DOHH2 (cell line): ENCODE measurements around the gene LEFTY2.

Experiments
- H3F3A ChIP-seq: fragments of 200-600 bp; sonication (generic), shearing (Covaris generic); 2 replicates; pipeline ENCODE4 v1.6.0; 2016; ENCODE audit warnings: antibody characterized with exemption, mild to moderate bottlenecking; ENCODE audit not compliant: control insufficient read depth, insufficient read depth
- H3K27ac ChIP-seq: fragments of 200-600 bp; sonication (generic); 2 replicates; pipeline ENCODE4 v1.5.1; 2014; ENCODE audit warnings: low read depth, mild to moderate bottlenecking, low read length, moderate library complexity
- H3K27me3 ChIP-seq: fragments of 200-600 bp; sonication (generic); 2 replicates; pipeline ENCODE4 v1.6.1; 2014; ENCODE audit warnings: mild to moderate bottlenecking, low read length, mixed read lengths; ENCODE audit not compliant: control insufficient read depth
- H3K36me3 ChIP-seq: fragments of 200-600 bp; sonication (generic); 2 replicates; pipeline ENCODE4 v1.6.1; 2014; ENCODE audit warnings: mild to moderate bottlenecking, low read length, moderate library complexity, mixed read lengths; ENCODE audit not compliant: control insufficient read depth
- H3K4me1 ChIP-seq: fragments of 200-600 bp; sonication (generic); 2 replicates; pipeline ENCODE4 v1.6.1; 2014; ENCODE audit warnings: mild to moderate bottlenecking, low read length, mixed read lengths; ENCODE audit not compliant: control insufficient read depth
- H3K4me2 ChIP-seq: fragments of 200-600 bp; sonication (generic); 2 replicates; pipeline ENCODE4 v1.6.0; 2014; ENCODE audit warnings: mild to moderate bottlenecking, low read length, moderate library complexity
- H3K4me3 ChIP-seq: fragments of 200-600 bp; sonication (generic); 2 replicates; pipeline ENCODE4 v1.5.1; 2014; ENCODE audit warnings: mild to moderate bottlenecking, low read length, mixed read lengths
- H3K79me2 ChIP-seq: fragments of 200-600 bp; sonication (generic); 2 replicates; pipeline ENCODE4 v1.6.1; 2014; ENCODE audit warnings: mild to moderate bottlenecking, low read length, mixed read lengths; ENCODE audit not compliant: control insufficient read depth
- H3K9me2 ChIP-seq: fragments of 200-600 bp; sonication (generic); replicated peaks from 2 replicates; pipeline ENCODE4 v1.6.1; 2014; ENCODE audit warnings: mild to moderate bottlenecking, low read length, mixed read lengths; ENCODE audit not compliant: control insufficient read depth
- H3K9me3 ChIP-seq: fragments of 200-600 bp; sonication (generic); 2 replicates; pipeline ENCODE4 v1.6.1; 2014; ENCODE audit warnings: antibody characterized with exemption, low read length, mixed read lengths; ENCODE audit not compliant: control insufficient read depth, insufficient read depth
- H4K20me1 ChIP-seq: fragments of 200-600 bp; sonication (generic); 2 replicates; pipeline ENCODE4 v1.6.0; 2014; ENCODE audit warnings: low read depth, mild to moderate bottlenecking, antibody characterized with exemption, low read length, moderate library complexity; ENCODE audit not compliant: control insufficient read depth, insufficient read depth
- CTCF ChIP-seq: fragments of 200-600 bp; sonication (generic); IDR thresholded peaks from one replicate; pipeline ENCODE4 v1.5.1; 2014; ENCODE audit warnings: antibody characterized with exemption, mild to moderate bottlenecking, low read depth, low read length; ENCODE audit not compliant: poor library complexity, severe bottlenecking
- EZH2phosphoT487 ChIP-seq: fragments of 200-600 bp; sonication (generic); IDR thresholded peaks from 2 replicates; pipeline ENCODE4 v1.6.1; 2017; ENCODE audit warnings: borderline replicate concordance, mild to moderate bottlenecking, antibody characterized with exemption, low read length, moderate library complexity, mixed read lengths

Gene LEFTY2

GRCh38 chr1:225944387-225944786 is 3.4 kb upstream of the LEFTY2 start:
- no peak overlapping the region for H3K4me3 ChIP-seq
- no peak overlapping the region for H3K27ac ChIP-seq
- H3K79me2 ChIP-seq = no peaks in the 10 kb centered on the region
- H3K27me3 ChIP-seq = peaks cover 14% of the 10 kb centered on the region; the same call in 1 of the 2 replicates
- peaks cover 28% of the 10 kb centered on the region for H3K4me1 ChIP-seq
- H3K9me3 ChIP-seq = no peaks in the 10 kb centered on the region
- no peaks in the 10 kb centered on the region for H4K20me1 ChIP-seq
- H3K4me2 ChIP-seq = no peak overlapping the region
- H3K36me3 ChIP-seq = peaks cover 8% of the 10 kb centered on the region; the same call in 1 of the 2 replicates
- H3F3A ChIP-seq = no peaks in the 10 kb centered on the region
- H3K9me2 ChIP-seq = no peaks in the 10 kb centered on the region
- TF ChIP-seq CTCF (no peak), EZH2phosphoT487 (no peak)

- Histone ChIP-seq H3K27me3 (peaks cover 14% of the 10 kb centered on the region; the same call in 1 of the 2 replicates), H3K9me2 (no peaks in the 10 kb centered on the region), H3K4me3 (no peak overlapping the region), H3F3A (no peaks in the 10 kb centered on the region), H3K4me1 (peaks cover 28% of the 10 kb centered on the region), H3K4me2 (no peak overlapping the region), H4K20me1 (no peaks in the 10 kb centered on the region), H3K27ac (no peak overlapping the region), H3K79me2 (no peaks in the 10 kb centered on the region), H3K36me3 (peaks cover 8% of the 10 kb centered on the region; the same call in 1 of the 2 replicates), H3K9me3 (no peaks in the 10 kb centered on the region)
- TF ChIP-seq EZH2phosphoT487 (no peak), CTCF (no peak)
These were observed 2.6 kb upstream of the LEFTY2 start for GRCh38 chr1:225943582-225943981.

GRCh38 chr1:225942574-225942973 is 1.6 kb upstream of the LEFTY2 start:
- Histone ChIP-seq H3K9me3 (no peaks in the 10 kb centered on the region), H3F3A (no peaks in the 10 kb centered on the region), H3K4me2 (peak overlapping the region; percentile 35), H3K9me2 (no peaks in the 10 kb centered on the region), H4K20me1 (no peaks in the 10 kb centered on the region), H3K79me2 (no peaks in the 10 kb centered on the region), H3K27me3 (peaks cover 8% of the 10 kb centered on the region; the same call in 1 of the 2 replicates), H3K36me3 (peaks cover 8% of the 10 kb centered on the region; the same call in 1 of the 2 replicates), H3K4me3 (no peak overlapping the region), H3K27ac (no peak overlapping the region), H3K4me1 (peaks cover 28% of the 10 kb centered on the region)
- TF ChIP-seq CTCF = no peak

- Histone ChIP-seq H3K79me2 (no peaks in the 10 kb centered on the region), H3K36me3 (peaks cover 8% of the 10 kb centered on the region; the same call in 1 of the 2 replicates), H3K9me2 (no peaks in the 10 kb centered on the region), H3K9me3 (no peaks in the 10 kb centered on the region), H3K27me3 (peaks cover 5% of the 10 kb centered on the region; the same call in 1 of the 2 replicates), H3K4me2 (no peak overlapping the region), H3K4me3 (no peak overlapping the region), H3K27ac (no peak overlapping the region), H3F3A (no peaks in the 10 kb centered on the region), H3K4me1 (peaks cover 29% of the 10 kb centered on the region), H4K20me1 (no peaks in the 10 kb centered on the region)
- TF ChIP-seq EZH2phosphoT487 (no peak), CTCF (no peak)
These were observed 862 bp upstream of the LEFTY2 start for GRCh38 chr1:225941942-225942222.
